ENCODE data around the gene CDH13.

Gene CDH13

DNA sequence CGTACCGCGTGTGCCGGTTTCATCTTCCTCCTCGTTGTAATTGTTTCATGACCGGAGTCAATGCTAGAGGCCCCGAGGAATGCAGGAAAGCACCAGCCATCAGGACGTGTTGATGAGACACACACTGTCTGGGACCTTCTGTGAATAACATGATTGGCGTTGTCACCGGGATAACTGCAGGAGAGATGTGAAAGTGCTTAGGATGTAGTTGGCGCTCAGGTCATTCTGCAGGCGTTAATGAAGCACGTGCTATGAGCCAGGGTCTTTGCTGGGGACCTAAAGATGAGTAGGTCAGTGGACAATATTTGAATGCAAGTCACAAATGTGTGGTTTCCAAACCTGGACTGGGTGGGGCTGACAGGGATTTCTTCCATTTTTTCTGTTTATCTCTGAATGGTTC is 999.4 kb downstream of the CDH13 start:
- no peak overlapping the region for H3K4me3 ChIP-seq (ENCODE audit: low read length)
- no peak for TF ChIP-seq ZNF274 (IDR thresholded peaks at IDR 0.05; ENCODE audit: low read depth, low read length)

DNA sequence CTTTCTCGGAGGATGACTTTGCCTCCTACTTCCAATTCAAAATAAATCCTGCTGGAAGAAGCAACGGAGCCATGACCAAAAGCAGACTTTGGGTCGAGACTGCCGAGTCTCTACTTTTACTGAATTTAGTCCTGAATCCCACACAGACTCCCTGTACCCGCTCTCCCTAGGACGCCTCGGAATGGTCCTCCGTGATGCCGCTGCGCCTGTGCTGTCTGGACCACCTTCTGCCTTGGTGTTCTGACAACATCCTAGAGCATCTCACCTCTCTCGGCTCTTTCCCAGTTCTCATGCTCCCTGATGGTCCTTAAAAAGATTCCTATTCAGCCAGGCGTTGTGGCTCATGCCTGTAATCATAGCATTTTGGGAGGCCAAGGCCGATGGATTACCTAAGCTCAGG is 999.9 kb downstream of the CDH13 start:
- no peak overlapping the region for H3K4me3 ChIP-seq (ENCODE audit: low read length)
- TF ChIP-seq ZNF274 (IDR thresholded peaks at IDR 0.05; ENCODE audit: low read depth, low read length): no peak

DNA sequence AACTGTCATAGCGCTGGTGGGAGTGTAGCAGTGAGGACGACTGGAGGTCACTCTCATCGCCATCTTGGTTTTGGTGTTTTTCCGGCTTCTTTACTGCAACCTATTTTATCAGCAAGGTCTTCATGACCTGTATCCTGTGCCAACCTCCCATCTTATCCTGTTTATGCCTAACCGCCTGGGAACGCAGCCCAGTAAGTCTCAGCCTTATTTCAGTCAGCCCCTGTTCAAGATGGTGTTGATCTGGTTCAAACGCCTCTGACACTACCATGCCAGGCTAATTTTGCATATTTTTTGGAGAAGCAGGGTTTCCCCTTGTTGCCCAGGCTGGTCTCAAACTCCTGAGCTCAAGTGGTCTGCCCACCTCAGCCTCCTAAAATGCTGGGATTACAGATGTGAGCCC is 1001.2 kb downstream of the CDH13 start:
- no peak overlapping the region for H3K4me3 ChIP-seq (ENCODE audit: low read length)
- TF ChIP-seq ZNF274 (IDR thresholded peaks at IDR 0.05; ENCODE audit: low read depth, low read length): no peak

DNA sequence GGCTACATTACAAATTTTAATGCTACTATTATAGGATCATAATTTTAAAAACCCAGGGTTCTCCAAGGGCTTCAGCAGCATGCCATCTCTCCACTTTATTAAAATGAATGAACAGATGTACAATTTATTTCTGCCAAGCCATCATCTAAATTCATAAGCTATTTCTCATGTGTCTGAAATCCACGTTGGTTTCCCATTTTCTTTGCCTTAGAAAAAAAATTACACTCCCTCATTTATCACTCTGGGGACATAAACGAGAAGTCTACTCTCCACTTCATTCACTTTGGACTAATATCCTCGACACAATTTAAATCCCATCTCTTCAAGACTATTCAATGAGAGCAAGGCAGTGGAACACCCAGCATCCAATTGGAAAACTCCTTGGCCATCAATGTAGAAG is 1002.7 kb downstream of the CDH13 start:
- no peak for TF ChIP-seq ZNF274 (IDR thresholded peaks at IDR 0.05; ENCODE audit: low read depth, low read length)
- no peak overlapping the region for H3K4me3 ChIP-seq (ENCODE audit: low read length)

DNA sequence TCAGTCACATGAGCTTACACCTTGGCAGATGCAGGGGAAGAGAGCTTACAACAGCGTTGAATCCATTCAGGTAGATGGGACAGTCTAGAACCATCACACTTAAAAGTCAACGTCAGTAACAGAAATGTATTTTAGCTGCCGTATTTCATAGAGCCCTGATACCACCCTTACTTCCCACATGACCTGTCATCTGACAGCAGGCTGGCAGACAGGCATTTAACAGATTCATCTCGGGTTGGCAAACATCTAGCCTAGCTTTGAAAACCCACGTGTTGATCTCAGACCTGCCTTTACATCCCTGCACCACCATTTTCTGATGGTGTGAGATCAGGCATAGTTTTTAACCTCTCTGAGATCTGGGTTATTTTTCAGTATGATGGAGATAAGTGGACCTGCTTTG is 1003.1 kb downstream of the CDH13 start:
- no peak for TF ChIP-seq ZNF274 (IDR thresholded peaks at IDR 0.05; ENCODE audit: low read depth, low read length)
- no peak overlapping the region for H3K4me3 ChIP-seq (ENCODE audit: low read length)

DNA sequence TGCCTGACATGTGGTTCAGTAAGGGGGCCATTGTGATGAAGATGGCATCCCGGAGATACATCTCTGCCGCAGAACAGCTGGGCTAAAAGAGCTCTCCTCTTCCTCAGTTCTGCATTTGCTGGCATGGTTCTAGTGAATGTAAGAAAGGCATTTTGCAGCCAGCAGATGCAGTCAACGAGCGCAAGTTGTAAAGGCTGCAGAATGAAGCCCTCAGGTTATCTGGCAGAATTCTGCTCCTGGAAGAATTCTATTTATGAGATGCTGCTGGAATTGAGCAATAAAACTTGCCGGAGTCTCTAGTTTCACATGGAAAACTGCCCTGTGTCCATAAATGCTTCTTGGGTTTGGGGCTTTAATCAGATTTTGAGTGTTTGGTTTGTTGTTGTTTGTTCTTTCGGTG is 1004.2 kb downstream of the CDH13 start:
- no peak overlapping the region for H3K4me3 ChIP-seq (ENCODE audit: low read length)
- TF ChIP-seq ZNF274 (IDR thresholded peaks at IDR 0.05; ENCODE audit: low read depth, low read length): no peak

DNA sequence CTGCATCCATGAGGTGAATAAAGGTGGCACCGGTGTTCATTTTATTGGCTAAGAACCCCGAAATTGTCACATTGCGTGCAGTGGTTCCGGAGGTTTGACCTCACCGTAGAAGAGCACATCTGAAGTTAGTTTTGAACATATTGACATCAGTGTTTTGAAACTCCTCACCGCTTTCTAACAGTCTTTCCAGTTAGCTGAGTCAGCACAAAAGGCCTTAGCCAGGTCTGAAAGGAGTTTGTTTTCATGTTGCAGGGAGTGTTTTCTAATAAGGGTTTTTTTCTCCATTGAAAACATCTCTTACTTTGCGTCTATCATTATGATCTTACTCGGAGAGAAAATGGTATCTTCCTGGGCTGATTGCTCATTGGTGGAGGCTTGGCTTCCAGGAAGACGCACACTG is 1006.5 kb downstream of the CDH13 start:
- no peak for TF ChIP-seq ZNF274 (IDR thresholded peaks at IDR 0.05; ENCODE audit: low read depth, low read length)
- no peak overlapping the region for H3K4me3 ChIP-seq (ENCODE audit: low read length)

DNA sequence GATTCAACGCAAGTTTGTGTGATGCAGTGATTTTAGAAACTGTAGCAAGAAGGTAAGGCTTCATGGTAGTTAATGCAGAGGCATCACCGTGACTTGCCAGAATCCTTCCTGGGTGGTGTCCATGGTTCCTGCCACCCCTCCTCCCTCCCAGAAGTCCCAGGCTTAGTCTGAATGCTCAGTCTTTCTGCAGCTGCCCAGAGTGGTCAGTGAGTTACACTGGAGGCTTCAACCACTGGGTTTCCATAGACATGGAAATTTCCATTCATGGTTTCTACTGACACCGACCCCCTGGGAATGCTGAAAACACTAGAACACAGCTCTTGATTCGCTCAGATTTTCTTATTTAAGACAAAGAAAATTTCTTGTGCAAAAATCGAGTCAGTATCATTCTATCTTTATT is 1021.6 kb downstream of the CDH13 start:
- no peak for TF ChIP-seq ZNF274 (IDR thresholded peaks at IDR 0.05; ENCODE audit: low read depth, low read length)
- no peak overlapping the region for H3K4me3 ChIP-seq (ENCODE audit: low read length)

DNA sequence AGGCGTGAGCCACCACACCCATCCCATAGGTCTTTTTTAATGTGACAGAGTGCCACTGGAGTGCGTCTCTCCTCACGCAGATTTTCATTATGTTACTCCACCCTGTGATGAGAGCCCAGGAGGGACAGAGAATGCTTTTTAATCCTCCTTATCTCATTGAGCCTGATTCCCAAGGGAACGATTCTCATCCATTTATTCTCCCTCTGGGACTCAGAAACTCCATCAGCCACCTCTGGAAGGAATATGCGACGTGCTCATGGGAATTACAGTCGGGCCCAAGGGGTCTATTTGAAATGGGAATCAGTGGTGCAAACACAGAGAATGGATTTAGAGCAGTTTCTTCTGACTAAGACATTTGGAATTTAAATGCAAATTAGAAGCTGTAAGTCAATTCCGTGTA is 1025.1 kb downstream of the CDH13 start:
- TF ChIP-seq ZNF274 (IDR thresholded peaks at IDR 0.05; ENCODE audit: low read depth, low read length): no peak
- no peak overlapping the region for H3K4me3 ChIP-seq (ENCODE audit: low read length)

DNA sequence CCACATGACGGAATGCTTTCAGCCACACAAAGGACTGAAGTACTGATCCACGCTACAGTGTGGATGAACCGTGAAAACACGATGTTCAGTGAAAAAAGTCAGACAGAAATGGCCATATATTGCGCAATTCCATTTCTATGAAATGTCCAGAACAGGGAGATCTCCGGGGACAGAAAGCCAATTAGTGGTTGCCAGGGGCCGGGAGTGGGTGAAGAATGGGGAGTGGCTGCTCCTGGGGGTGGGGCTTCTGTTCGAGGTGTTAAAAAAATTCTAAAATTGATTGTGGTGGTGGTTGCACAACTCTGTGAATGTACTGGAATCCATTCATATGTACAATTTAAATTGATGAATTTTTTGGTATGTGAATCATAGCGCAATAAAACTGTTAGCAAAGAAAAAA is 1026.2 kb downstream of the CDH13 start:
- no peak overlapping the region for H3K4me3 ChIP-seq (ENCODE audit: low read length)
- no peak for TF ChIP-seq ZNF274 (IDR thresholded peaks at IDR 0.05; ENCODE audit: low read depth, low read length)

DNA sequence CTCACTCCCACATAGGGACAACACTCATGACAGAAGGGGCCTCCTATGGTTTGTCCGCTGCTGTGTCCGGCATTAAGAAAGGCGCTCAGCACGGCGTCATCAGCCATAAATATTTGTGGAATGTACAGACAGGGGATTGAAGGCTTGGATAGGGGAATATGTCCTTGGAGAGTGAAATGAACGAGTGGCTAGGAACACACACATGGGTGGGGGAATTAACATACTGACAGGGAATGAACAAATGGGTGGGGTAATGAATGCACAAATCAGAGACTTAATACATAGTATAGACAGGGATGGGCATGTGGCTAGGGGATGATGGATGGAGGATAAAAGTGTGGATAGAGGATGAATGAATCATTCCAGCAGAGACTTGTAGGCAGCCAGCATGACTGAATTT is 1027.0 kb downstream of the CDH13 start:
- no peak overlapping the region for H3K4me3 ChIP-seq (ENCODE audit: low read length)
- no peak for TF ChIP-seq ZNF274 (IDR thresholded peaks at IDR 0.05; ENCODE audit: low read depth, low read length)

DNA sequence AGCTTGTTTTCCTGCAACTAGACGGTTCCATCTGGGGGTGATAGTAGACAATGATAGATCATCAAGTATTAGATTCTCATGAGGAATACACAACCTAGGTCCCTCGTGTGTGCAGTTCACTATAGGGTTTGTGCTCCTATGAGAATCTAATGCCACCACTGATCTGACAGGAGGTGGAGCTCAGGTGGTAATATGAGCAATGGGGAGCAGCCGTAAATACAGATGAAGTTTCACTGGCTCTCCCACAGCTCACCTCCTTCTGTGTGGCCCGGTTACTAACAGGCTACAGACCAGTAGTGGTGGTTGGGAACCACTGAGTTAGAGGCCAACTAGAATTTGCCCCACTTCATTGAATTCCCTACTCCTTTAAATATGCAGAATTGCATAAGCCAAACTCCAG is 1033.5 kb downstream of the CDH13 start:
- TF ChIP-seq ZNF274 (IDR thresholded peaks at IDR 0.05; ENCODE audit: low read depth, low read length): no peak
- no peak overlapping the region for H3K4me3 ChIP-seq (ENCODE audit: low read length)

DNA sequence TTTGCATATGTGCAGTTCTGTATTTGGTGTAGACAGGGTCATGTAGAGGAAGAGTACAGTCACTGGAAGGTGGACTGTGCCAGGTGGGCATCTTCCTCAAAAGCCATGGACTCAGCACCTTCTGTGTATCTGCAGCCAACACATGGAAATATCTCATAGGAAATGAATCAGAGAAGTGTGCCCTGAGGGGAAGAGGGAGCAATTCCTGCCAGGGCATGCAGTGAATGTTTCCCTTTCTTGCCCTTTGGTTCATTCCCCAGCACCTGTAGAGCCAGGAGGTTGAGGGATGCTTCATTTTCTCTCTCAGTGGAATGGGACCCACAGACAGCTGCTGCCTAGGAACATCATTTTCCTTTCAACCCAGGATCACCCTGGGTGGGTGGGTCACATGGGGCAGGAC is 1034.9 kb downstream of the CDH13 start:
- H3K4me3 ChIP-seq (ENCODE audit: low read length): no peak overlapping the region
- no peak for TF ChIP-seq ZNF274 (IDR thresholded peaks at IDR 0.05; ENCODE audit: low read depth, low read length)

DNA sequence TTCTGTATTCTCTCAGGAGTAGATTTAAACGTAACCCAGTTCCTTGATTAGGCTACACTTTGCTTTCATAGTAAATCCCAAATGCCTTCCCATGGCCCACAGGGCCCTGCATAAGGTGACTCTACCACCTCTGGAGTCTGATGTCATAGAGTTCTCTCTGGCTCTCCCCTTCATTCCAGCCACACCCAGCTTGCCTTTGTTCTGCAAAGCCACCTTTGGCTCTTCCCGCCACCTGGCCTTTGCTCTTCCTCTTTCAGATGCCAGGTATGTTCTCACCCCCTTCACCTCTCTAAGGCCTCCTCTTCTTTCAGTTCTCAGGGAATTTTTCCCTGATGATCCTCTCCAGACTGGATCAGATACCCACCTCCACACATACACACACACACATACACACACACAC is 1039.7 kb downstream of the CDH13 start:
- H3K4me3 ChIP-seq (ENCODE audit: low read length): no peak overlapping the region
- no peak for TF ChIP-seq ZNF274 (IDR thresholded peaks at IDR 0.05; ENCODE audit: low read depth, low read length)

DNA sequence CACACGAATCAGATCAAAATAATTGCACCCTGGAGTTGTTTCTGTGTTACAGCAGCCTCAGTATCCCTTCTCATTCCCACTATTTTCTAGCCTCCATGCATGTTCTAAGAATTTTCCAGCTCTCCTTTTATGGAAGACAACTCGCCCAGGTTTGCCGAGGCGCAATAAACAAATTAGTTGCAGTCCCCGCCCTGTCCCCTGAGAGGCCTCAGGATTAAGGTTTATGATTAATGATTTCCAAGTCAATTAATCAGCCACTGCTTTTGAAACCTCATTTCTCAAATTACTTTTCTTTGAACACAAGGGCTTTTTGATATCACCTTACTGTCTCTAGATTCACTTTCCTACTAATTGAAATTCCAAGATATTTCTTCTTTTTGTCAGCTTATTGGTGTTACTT is 1042.7 kb downstream of the CDH13 start:
- no peak for TF ChIP-seq ZNF274 (IDR thresholded peaks at IDR 0.05; ENCODE audit: low read depth, low read length)
- no peak overlapping the region for H3K4me3 ChIP-seq (ENCODE audit: low read length)

DNA sequence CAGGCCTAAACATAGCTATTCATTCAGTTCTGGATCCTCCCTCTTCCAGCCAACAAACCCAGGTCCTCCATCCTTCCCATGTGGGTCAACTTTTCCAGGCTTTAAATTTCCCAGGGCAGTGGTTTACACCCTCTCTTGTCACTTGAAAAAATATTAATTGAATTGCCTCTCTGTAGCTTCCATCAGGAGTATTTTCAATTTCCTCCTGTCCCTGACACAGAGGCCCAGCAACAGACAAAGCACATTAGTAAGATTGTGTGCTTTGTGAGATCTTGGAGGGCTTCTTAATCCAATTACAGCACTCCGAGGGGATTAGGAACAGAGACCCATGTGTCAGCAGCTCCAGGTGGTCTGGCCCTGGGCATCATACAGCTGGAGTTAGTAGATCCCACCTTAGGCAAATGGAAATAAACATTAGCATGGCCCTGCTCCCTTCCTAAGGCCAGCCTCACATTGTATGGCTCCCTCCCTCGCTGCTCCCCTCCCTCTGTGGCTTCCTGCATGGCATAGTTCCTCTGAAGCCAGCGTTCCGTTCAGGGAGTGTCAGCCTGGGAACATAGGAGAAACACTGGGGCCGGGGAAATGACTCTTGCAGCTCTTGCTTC is 1048.3 kb downstream of the CDH13 start:
- H3K4me3 ChIP-seq (ENCODE audit: low read length): no peak overlapping the region
- TF ChIP-seq ZNF274 (IDR thresholded peaks at IDR 0.05; ENCODE audit: low read depth, low read length): no peak
